NCI-H1092 treated with DMSO at 0.1 percent for 48 hours (cell line): ENCODE measurements around the gene DYNC1I1.

Experiments used
- DNase-seq: peaks from one replicate; lab custom pipeline; 2025; lab: John Stamatoyannopoulos, UW

Gene DYNC1I1

GRCh38 chr7:95861041-95861440, 88.7 kb downstream of the DYNC1I1 start:
- no peak for DNase-seq

- no peak for DNase-seq
These were observed 91.3 kb downstream of the DYNC1I1 start for GRCh38 chr7:95863623-95864022.

GRCh38 chr7:95865716-95866371, 93.5 kb downstream of the DYNC1I1 start:
- DNase-seq, result peak; percentile 23

- peak; percentile 46 for DNase-seq
These were observed 95.0 kb downstream of the DYNC1I1 start for GRCh38 chr7:95867309-95867708.

- peak; percentile 75 for DNase-seq
These were observed 98.9 kb downstream of the DYNC1I1 start for GRCh38 chr7:95871075-95871848.

GRCh38 chr7:95871896-95872295, 99.5 kb downstream of the DYNC1I1 start:
- DNase-seq, result no peak

GRCh38 chr7:95874129-95874528, 101.8 kb downstream of the DYNC1I1 start:
- DNase-seq, result no peak

GRCh38 chr7:95874541-95875265, 102.3 kb downstream of the DYNC1I1 start:
- DNase-seq, result no peak

- DNase-seq, result no peak
These were observed 103.2 kb downstream of the DYNC1I1 start for GRCh38 chr7:95875519-95875918.

- no peak for DNase-seq
These were observed 106.3 kb downstream of the DYNC1I1 start for GRCh38 chr7:95878677-95879076.

GRCh38 chr7:95881597-95881996, 109.2 kb downstream of the DYNC1I1 start:
- DNase-seq, result no peak

GRCh38 chr7:95883217-95883616, 110.9 kb downstream of the DYNC1I1 start:
- DNase-seq, result no peak

GRCh38 chr7:95886501-95887090, 114.2 kb downstream of the DYNC1I1 start:
- DNase-seq, result peak; percentile 11

- no peak for DNase-seq
These were observed 121.1 kb downstream of the DYNC1I1 start for GRCh38 chr7:95893484-95893883.

GRCh38 chr7:95897557-95898251, 125.3 kb downstream of the DYNC1I1 start:
- peak; percentile 50 for DNase-seq

GRCh38 chr7:95899919-95900513, 127.7 kb downstream of the DYNC1I1 start:
- DNase-seq, result no peak

GRCh38 chr7:95901006-95901405, 128.7 kb downstream of the DYNC1I1 start:
- no peak for DNase-seq

- DNase-seq, result no peak
These were observed 131.7 kb downstream of the DYNC1I1 start for GRCh38 chr7:95904099-95904498.

- no peak for DNase-seq
These were observed 132.8 kb downstream of the DYNC1I1 start for GRCh38 chr7:95905167-95905566.

- DNase-seq, result no peak
These were observed 134.5 kb downstream of the DYNC1I1 start for GRCh38 chr7:95906851-95907250.

- DNase-seq, result no peak
These were observed 135.0 kb downstream of the DYNC1I1 start for GRCh38 chr7:95907337-95907736.
